GM18870 (cell line): ENCODE results near the gene QPCTL.
"Not testable (repeated sequence)": the region's sequence is repeated elsewhere in the genome, so short reads cannot be mapped to it uniquely, and the experiment has no call there.

Experiments used
- ATAC-seq: cut with Tn5 transposase; IDR thresholded peaks from one replicate; pipeline ENCODE4 v1.9.1; 2021; ENCODE audit warnings: moderate library complexity; ENCODE audit not compliant: unreplicated experiment

QPCTL gene

GRCh38 chr19:45674946-45675345 lies 17.5 kb upstream of the QPCTL start:
- ATAC-seq: no peak

GRCh38 chr19:45676851-45677263 lies 15.6 kb upstream of the QPCTL start:
- ATAC-seq: no peak

DNA sequence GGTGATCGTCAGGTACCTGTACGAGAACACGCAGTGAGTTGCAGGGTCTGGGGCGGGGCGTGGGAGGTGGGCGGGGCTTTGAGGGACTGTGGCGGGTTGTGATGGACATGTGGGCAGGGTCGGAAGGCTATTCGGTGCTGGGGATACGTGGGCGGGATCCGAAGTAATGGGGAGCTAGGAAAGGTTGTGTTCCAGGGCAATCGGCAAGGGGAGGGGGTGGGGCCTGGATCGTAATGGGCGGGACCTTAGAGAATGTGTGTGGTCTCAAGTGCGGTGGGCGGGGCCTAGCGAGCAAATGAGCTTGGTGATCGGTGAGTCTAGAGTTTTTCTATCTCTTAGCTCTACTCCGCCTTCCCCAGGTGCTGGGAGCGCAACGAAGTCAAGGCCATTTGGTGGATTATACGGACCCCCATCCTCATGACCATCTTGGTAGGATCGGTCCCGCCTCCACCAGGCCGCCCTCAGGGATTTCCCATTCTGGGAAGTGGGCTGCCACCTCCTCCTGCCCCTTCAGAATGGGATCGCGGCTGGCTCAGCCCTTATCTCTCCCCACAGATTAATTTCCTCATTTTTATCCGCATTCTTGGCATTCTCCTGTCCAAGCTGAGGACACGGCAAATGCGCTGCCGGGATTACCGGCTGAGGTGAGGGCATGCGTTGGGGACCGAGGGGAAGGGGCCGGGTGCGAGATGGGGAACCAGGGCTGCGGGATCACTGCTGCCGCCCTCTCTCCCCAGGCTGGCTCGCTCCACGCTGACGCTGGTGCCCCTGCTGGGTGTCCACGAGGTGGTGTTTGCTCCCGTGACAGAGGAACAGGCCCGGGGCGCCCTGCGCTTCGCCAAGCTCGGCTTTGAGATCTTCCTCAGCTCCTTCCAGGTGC lies 14.9 kb upstream of the QPCTL start:
- no peak for ATAC-seq

- ATAC-seq: no peak
Measured at GRCh38 chr19:45681391-45682015, 11.0 kb upstream of the QPCTL start.

- ATAC-seq: no peak
Measured at GRCh38 chr19:45682117-45682516, 10.3 kb upstream of the QPCTL start.

GRCh38 chr19:45682908-45683307 lies 9.6 kb upstream of the QPCTL start:
- no peak for ATAC-seq

- not testable (repeated sequence) for ATAC-seq
Measured at GRCh38 chr19:45685045-45685444, 7.4 kb upstream of the QPCTL start.

GRCh38 chr19:45687599-45687998 lies 4.9 kb upstream of the QPCTL start:
- no peak for ATAC-seq

DNA sequence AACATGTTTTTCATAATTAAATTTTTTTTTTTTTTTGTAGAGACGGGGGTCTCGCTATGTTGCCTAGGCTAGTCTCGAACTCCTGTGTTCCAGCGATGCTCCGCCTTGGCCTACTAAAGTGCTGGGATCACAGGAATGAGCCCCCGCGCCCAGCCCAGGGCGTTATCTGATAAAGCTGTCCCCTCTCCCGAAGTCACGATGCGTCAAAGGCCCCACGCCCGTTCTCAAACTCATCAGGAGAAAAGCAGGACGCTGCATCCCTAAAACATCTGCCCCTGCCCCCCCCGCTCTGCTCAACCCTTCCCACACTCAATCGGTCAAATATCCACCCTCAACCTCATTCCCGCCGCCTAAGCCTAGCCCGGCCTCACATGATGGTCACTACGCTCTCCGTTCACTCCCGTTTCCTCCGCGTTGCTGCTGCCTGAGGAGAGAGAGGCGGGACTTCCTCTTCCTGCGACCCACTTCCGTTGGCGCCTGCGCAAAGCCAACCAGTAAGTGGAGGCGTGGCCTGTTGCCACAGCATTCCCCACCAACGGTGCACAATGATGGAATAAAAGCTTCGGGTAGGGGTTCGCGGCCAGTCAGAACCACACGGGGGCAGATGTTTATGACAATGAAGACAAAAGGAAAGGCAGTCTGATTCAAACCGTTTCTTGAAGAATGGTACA lies 815 bp upstream of the QPCTL start, which contains the start of gene SNRPD2:
TSS of gene SNRPD2 (minus strand) at position 438 of the 671 bp plus-strand sequence. CDS start at position 373, 65 bp downstream.
- ATAC-seq: peak; percentile 46

DNA sequence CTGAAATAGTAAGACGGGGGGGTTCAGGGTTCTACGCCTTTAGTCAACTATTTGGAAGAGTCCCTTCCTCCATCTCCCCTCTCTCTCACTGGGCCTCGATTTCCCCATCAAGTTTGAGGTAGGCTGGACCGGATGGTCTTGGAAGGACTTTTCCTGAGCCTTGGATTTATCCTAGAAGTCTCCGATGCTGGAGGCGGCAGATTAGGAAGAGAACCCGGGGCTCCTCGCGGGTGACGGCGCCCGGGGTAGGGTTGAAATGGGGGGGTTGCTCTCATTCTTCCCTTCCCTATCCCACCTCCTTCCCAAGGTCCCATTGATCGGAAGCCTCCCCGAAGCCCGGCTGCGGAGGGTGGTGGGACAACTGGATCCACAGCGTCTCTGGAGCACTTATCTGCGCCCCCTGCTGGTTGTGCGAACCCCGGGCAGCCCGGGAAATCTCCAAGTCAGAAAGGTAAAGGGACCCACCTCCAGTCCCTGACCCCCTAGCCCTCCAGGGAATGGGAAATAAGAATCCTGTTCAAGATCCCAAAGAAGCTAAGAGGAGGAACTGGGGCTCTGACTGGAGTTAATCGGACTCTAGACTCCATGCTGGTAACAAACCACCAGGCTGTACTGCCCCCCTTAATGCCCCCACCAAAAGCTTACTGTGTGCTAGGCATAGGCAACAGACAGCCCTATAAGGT lies 781 bp downstream of the QPCTL start:
- no peak for ATAC-seq

- no peak for ATAC-seq
Measured at GRCh38 chr19:45701676-45702075, 9.2 kb downstream of the QPCTL start.

- no peak for ATAC-seq
Measured at GRCh38 chr19:45705115-45705514, 12.6 kb downstream of the QPCTL start.

GRCh38 chr19:45705710-45706415 lies 13.4 kb downstream of the QPCTL start:
- no peak for ATAC-seq

- no peak for ATAC-seq
Measured at GRCh38 chr19:45710356-45711130, 18.1 kb downstream of the QPCTL start.

GRCh38 chr19:45711851-45712698 lies 19.6 kb downstream of the QPCTL start:
- ATAC-seq: no peak

DNA sequence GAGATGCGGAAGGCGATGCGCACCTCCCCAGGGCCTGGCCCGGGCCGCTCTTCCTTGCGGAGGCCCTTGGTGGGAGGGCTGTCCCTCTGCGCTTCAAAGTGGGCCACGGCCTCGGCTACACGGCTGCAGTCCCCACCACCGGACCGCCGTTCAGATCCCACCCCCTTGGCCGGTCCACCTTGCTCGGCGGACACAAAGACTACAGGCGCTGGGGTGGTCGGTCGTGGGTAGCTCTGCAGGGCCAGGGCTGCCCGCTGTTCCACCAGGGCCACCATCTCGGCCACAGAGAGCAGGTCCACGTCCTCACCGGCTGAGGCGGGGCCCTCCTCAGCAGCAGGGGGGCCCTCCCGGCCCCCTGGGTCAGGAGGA lies 20.2 kb downstream of the QPCTL start:
- no peak for ATAC-seq

GRCh38 chr19:45713141-45713540 lies 20.7 kb downstream of the QPCTL start:
- ATAC-seq: no peak

GRCh38 chr19:45715139-45715538 lies 22.7 kb downstream of the QPCTL start:
- no peak for ATAC-seq
